Muscle of leg (tissue), 11 donors: ENCODE results near the gene MTSS2. TPM values are rescaled to one million over a fixed set of nuclear protein-coding genes. Genes with fewer than 3 reads are reported as not detected.

Source experiments
- DNase-seq: peaks from one replicate; pipeline ENCODE4 v3.0.0; 2013
- H3K27ac ChIP-seq: one replicate; pipeline ENCODE4 v1.5.1; 2013; ENCODE audit warnings: mild to moderate bottlenecking, low read length, control low read depth
- H3K27me3 ChIP-seq: one replicate; pipeline ENCODE4 v1.6.1; 2013; ENCODE audit warnings: low read length; ENCODE audit not compliant: control insufficient read depth, insufficient read depth
- H3K36me3 ChIP-seq: one replicate; pipeline ENCODE4 v1.6.1; 2013; ENCODE audit warnings: low read length; ENCODE audit not compliant: control insufficient read depth, insufficient read depth
- H3K4me1 ChIP-seq: one replicate; pipeline ENCODE4 v1.6.1; 2013; ENCODE audit warnings: low read length; ENCODE audit not compliant: control insufficient read depth, insufficient read depth
- H3K4me3 ChIP-seq: one replicate; pipeline ENCODE4 v1.5.1; 2013; ENCODE audit warnings: low read length, control low read depth
- H3K9me3 ChIP-seq: replicated peaks from 2 replicates; pipeline ENCODE4 v1.6.1; 2013; ENCODE audit warnings: low read depth, low read length; ENCODE audit not compliant: control insufficient read depth
- WGBS: methylation state at CpG from one replicate; pipeline ENCODE4 v1.1.5; 2013; ENCODE audit warnings: missing lambda C conversion rate; ENCODE audit not compliant: insufficient coverage; 5-methylcytosine and 5-hydroxymethylcytosine counted together
- polyA plus RNA-seq, 8 donors: library from polyadenylated mRNA; unstranded; fragments of 120-200 nt; gene quantifications; one replicate each; pipeline versions ENCODE4 v1.2.1 to v1.2.3, GENCODE V29; 2013; ENCODE audit warnings: inconsistent platforms in 1 of 8, low replicate concordance in 1 of 8; ENCODE audit not compliant: insufficient read length in 8 of 8, insufficient read depth in 1 of 8
- total RNA-seq: library from RNA; stranded (reverse); fragments of 120-200 nt; gene quantifications from one replicate; pipeline ENCODE4 v1.2.4, GENCODE V29; 2013

The MTSS2 gene
- total and polyA plus RNA-seq, 9 donors, result 28.9 to 150 (median 125) TPM

DNA sequence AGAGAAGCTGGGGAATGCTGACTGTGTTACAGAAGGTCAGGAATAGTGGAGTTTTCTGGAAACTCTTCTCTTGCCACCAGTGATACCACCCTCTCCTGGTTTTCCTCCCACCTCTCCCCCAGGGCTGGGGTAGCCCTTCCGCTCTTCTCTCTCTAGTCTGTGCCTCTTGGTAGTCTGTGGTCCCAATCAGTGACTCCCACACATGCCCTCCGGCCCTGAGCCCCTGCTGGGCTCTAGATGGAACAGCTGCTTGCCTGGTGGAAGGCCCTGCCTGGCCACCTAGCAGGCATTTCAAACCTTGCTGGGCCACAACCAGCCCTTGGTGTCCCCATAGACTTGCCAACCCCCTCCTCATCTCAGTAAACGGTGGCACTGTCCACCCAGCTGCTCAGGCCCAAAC lies 15.2 kb upstream of the MTSS2 start:
- H3K27ac ChIP-seq, result peak overlapping the region; percentile 93
- WGBS, result 73% methylated on average over 3 of the region's 3 CpGs

DNA sequence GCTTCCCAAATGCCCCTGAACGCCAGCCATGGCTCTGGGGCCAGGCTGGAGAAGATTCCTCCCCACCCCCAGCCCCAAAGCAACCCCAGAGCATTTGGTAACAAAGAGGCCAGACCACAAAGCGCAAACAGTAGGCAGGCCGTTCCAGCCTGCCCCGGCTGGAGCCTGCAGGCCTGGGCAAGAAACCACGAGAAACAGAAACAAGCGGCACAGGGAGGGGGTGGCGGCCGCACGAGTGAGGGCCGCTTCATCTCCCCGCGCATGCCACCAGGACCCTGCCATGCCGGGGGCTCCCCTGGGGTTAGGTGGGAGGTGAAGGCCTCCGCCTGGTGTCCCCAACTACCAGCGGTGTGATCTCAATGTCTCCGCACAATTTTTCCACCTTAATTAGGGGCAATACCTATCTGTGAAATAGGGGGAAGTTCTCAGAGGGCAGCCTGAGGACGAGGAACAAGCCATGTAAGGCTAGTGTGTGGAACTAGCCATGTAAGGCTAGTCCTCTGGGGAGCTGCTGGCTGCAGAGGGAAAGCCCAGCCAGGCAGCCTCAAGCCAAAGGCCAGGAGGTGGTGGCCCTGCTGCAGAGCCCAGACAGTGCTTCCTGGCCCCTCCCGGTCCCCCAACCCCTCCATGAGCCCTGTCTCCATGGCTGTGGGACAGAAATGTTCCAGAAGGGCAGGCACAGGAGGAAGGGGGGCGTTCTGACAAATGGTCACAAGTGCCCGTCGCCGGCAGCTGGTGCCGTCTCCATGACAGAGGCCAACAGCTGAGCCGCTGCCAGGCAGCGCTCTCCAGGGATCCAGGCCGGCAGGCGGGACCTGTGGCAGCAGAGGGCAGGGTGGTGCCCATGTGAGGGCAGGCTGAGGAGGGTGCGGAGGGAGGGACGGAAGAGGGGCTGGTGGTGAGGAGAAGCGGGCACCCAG lies 14.5 kb upstream of the MTSS2 start:
- peak; percentile 91 for DNase-seq
- Histone ChIP-seq H3K9me3 (no peaks in the 10 kb centered on the region), H3K27me3 (no peaks in the 10 kb centered on the region), H3K36me3 (peaks cover 10% of the 10 kb centered on the region), H3K27ac (peak overlapping the region; percentile 93), H3K4me1 (peaks cover 99% of the 10 kb centered on the region), H3K4me3 (no peak overlapping the region)
- 66% methylated on average over 23 of the region's 30 CpGs for WGBS

More for the DNA sequence above, 15.2 kb upstream of the MTSS2 start:
- no peak for DNase-seq
- Histone ChIP-seq H3K9me3 (no peaks in the 10 kb centered on the region), H3K4me1 (peaks cover 99% of the 10 kb centered on the region), H3K27me3 (no peaks in the 10 kb centered on the region), H3K36me3 (peaks cover 11% of the 10 kb centered on the region), H3K4me3 (no peak overlapping the region)

GRCh38 chr16:70699696-70700095 lies 13.8 kb upstream of the MTSS2 start:
- peaks cover 99% of the 10 kb centered on the region for H3K4me1 ChIP-seq
- H3K4me3 ChIP-seq, result no peak overlapping the region
- no peaks in the 10 kb centered on the region for H3K9me3 ChIP-seq
- no peak for DNase-seq
- H3K27me3 ChIP-seq, result no peaks in the 10 kb centered on the region
- H3K27ac ChIP-seq, result peak overlapping the region; percentile 93
- 87% methylated on average over 14 of the region's 17 CpGs for WGBS
- peaks cover 10% of the 10 kb centered on the region for H3K36me3 ChIP-seq

GRCh38 chr16:70698901-70699300 lies 13.0 kb upstream of the MTSS2 start:
- DNase-seq, result no peak
- H3K4me1 ChIP-seq, result peaks cover 99% of the 10 kb centered on the region

DNA sequence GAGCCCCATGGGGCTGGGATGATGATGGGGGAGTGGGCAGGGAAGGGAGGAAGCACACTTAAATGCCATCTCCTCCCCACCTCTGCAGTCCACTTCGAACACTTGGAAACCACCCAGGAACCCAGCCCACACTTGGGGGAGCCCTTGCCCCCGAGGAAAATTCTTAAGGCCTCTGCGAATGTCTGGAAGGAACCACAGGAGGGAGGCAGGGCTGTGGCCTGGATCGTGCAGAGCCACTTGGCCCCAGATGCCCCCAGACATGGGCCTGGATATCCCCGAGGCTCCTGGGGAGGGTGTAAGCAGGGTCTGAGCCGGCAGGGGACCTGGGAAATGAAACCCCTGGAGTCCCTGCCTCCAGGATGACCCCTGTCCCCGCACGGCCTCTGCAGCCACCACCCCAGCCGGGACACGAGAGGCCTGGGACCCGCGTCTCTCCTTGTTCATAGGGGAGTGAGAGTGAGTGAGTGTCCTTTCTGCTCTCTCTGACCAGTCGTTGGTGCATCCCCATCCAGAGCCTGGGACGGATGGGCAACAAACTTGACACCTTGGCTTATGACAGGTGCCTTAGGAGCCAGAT lies 11.8 kb upstream of the MTSS2 start:
- Histone ChIP-seq H3K27me3 (no peaks in the 10 kb centered on the region), H3K4me1 (peaks cover 99% of the 10 kb centered on the region), H3K9me3 (no peaks in the 10 kb centered on the region), H3K27ac (peak overlapping the region; percentile 71), H3K4me3 (no peak overlapping the region), H3K36me3 (peaks cover 12% of the 10 kb centered on the region)
- WGBS, result 58% methylated on average over 9 of the region's 14 CpGs
- DNase-seq, result no peak

More at GRCh38 chr16:70698901-70699300, 13.0 kb upstream of the MTSS2 start:
- Histone ChIP-seq H3K36me3 (peaks cover 10% of the 10 kb centered on the region), H3K4me3 (no peak overlapping the region), H3K27ac (peak overlapping the region; percentile 93), H3K27me3 (no peaks in the 10 kb centered on the region), H3K9me3 (no peaks in the 10 kb centered on the region)
- WGBS, result 91% methylated on average over 10 of the region's 10 CpGs

- peaks cover 17% of the 10 kb centered on the region for H3K36me3 ChIP-seq
- no peak overlapping the region for H3K4me3 ChIP-seq
- H3K27ac ChIP-seq, result peak overlapping the region; percentile 71
- H3K4me1 ChIP-seq, result peaks cover 99% of the 10 kb centered on the region
- H3K27me3 ChIP-seq, result no peaks in the 10 kb centered on the region
- H3K9me3 ChIP-seq, result no peaks in the 10 kb centered on the region
- 64% methylated on average over 11 of the region's 19 CpGs for WGBS
- no peak for DNase-seq
Observed at GRCh38 chr16:70696952-70697593, 11.2 kb upstream of the MTSS2 start.

- H3K9me3 ChIP-seq, result no peaks in the 10 kb centered on the region
- H3K27ac ChIP-seq, result peak overlapping the region; percentile 80
- no peaks in the 10 kb centered on the region for H3K27me3 ChIP-seq
- DNase-seq, result no peak
- WGBS, result 92% methylated on average over 4 of the region's 8 CpGs
- peaks cover 99% of the 10 kb centered on the region for H3K4me1 ChIP-seq
- peaks cover 17% of the 10 kb centered on the region for H3K36me3 ChIP-seq
- no peak overlapping the region for H3K4me3 ChIP-seq
Observed at GRCh38 chr16:70696355-70696754, 10.5 kb upstream of the MTSS2 start.

GRCh38 chr16:70695331-70696070 lies 9.6 kb upstream of the MTSS2 start:
- H3K27me3 ChIP-seq, result no peaks in the 10 kb centered on the region
- peak overlapping the region; percentile 80 for H3K27ac ChIP-seq
- no peaks in the 10 kb centered on the region for H3K9me3 ChIP-seq
- peak; percentile 70 for DNase-seq
- H3K4me3 ChIP-seq, result no peak overlapping the region
- 60% methylated on average over 9 of the region's 14 CpGs for WGBS
- peaks cover 17% of the 10 kb centered on the region for H3K36me3 ChIP-seq
- H3K4me1 ChIP-seq, result peaks cover 100% of the 10 kb centered on the region

DNA sequence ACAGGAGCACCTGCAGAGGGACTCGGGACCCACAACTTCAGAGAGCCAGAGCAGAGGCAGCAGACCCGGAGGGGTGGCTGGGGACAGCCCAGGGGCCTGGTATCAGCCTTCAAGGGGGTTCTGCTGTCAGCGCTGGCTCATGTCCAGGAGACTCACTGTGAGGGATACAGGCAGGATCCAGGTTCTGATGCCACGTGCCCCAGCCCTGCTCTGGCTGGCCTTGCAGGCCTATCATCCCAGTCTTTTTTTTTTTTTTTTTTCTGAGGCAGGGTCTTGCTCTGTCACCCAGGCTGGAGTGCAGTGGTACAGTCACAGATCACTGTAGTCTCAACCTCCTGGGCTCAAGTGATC lies 9.0 kb upstream of the MTSS2 start:
- no peak for DNase-seq
- Histone ChIP-seq H3K27me3 (no peaks in the 10 kb centered on the region), H3K9me3 (no peaks in the 10 kb centered on the region), H3K4me1 (peaks cover 100% of the 10 kb centered on the region), H3K27ac (peak overlapping the region; percentile 98), H3K36me3 (peaks cover 17% of the 10 kb centered on the region), H3K4me3 (no peak overlapping the region)
- 76% methylated on average over 3 of the region's 4 CpGs for WGBS
